Measurements from ENCODE around the gene RPLP2.

Gene RPLP2

DNA sequence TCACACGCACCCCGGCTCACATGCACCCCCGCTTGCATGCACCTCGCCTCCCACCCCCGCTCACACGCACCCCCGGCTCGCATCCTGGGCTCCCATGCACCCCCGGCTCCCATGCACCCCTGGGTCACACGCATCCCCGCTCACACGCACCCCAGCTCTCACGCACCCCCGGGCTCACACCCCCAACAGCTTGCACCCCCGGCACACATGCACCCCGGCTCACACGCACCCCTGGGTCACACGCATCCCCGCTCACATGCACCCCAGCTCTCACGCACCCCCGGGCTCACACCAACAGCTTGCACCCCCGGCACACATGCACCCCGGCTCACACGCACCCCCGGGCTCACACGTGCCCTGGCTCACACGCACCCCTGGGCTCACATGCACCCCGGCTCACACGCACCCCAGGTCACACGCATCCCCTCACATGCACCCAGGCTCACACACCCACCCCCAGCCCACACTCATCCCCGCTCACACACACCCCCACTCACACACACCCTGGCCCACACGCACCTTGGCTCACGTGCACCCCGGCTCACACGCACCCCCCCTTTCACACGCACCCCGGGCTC lies 49.1 kb downstream of the RPLP2 start:
- TF ChIP-seq, protein P1, sequence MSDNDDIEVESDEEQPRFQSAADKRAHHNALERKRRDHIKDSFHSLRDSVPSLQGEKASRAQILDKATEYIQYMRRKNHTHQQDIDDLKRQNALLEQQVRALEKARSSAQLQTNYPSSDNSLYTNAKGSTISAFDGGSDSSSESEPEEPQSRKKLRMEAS (IDR thresholded peaks at IDR 0.05; ENCODE audit: low read depth, low read length): no peak
- H3K4me3 ChIP-seq (ENCODE audit: low read depth, low read length): no peak overlapping the region
- DNase-seq (ENCODE audit: low read depth): no peak

DNA sequence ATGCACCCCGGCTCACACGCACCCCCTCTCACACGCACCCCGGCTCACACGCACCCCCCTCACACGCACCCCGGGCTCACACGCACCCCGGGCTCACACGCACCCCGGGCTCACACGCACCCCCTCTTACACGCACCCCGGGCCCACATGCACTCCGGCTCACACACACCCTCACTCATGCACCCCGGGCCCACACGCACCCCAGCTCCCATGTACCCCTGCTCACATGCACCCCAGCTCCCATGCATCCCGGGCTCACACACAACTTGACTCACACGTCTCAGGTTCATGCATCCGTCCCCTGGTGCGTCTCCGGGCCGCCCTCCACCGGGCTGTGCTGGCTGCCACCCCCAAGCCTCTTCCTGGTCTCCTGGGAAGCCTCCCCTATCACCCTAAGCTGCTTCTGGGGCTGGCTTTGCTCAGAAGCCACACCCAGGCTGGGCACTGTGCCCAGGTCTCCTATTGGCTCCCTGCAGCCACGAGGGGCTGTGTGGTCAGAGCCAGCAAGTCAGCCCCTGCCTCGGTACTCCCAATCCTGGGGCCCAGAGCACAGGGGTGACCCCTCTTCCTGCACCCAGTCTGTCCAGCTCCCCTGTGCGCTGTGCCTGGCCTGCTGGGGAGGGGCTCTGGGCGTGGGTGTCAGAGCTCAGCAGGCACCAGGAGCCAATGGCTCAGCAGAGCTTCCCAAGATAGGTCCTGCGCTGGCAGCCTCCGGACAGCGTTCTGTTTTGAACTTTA lies 49.8 kb downstream of the RPLP2 start:
- H3K4me3 ChIP-seq (ENCODE audit: low read depth, low read length): no peak overlapping the region
- DNase-seq (ENCODE audit: low read depth): no peak
- TF ChIP-seq, protein P2, sequence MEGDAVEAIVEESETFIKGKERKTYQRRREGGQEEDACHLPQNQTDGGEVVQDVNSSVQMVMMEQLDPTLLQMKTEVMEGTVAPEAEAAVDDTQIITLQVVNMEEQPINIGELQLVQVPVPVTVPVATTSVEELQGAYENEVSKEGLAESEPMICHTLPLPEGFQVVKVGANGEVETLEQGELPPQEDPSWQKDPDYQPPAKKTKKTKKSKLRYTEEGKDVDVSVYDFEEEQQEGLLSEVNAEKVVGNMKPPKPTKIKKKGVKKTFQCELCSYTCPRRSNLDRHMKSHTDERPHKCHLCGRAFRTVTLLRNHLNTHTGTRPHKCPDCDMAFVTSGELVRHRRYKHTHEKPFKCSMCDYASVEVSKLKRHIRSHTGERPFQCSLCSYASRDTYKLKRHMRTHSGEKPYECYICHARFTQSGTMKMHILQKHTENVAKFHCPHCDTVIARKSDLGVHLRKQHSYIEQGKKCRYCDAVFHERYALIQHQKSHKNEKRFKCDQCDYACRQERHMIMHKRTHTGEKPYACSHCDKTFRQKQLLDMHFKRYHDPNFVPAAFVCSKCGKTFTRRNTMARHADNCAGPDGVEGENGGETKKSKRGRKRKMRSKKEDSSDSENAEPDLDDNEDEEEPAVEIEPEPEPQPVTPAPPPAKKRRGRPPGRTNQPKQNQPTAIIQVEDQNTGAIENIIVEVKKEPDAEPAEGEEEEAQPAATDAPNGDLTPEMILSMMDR (IDR thresholded peaks at IDR 0.05; ENCODE audit: low read depth, low read length): no peak
- TF ChIP-seq, protein P1 (IDR thresholded peaks at IDR 0.05; ENCODE audit: low read depth, low read length): no peak
- TF ChIP-seq POLR2A (IDR thresholded peaks at IDR 0.05; ENCODE audit: extremely low read depth, insufficient read length): no peak
- TF ChIP-seq MYC (IDR thresholded peaks at IDR 0.05; ENCODE audit: low read depth, low read length): no peak

DNA sequence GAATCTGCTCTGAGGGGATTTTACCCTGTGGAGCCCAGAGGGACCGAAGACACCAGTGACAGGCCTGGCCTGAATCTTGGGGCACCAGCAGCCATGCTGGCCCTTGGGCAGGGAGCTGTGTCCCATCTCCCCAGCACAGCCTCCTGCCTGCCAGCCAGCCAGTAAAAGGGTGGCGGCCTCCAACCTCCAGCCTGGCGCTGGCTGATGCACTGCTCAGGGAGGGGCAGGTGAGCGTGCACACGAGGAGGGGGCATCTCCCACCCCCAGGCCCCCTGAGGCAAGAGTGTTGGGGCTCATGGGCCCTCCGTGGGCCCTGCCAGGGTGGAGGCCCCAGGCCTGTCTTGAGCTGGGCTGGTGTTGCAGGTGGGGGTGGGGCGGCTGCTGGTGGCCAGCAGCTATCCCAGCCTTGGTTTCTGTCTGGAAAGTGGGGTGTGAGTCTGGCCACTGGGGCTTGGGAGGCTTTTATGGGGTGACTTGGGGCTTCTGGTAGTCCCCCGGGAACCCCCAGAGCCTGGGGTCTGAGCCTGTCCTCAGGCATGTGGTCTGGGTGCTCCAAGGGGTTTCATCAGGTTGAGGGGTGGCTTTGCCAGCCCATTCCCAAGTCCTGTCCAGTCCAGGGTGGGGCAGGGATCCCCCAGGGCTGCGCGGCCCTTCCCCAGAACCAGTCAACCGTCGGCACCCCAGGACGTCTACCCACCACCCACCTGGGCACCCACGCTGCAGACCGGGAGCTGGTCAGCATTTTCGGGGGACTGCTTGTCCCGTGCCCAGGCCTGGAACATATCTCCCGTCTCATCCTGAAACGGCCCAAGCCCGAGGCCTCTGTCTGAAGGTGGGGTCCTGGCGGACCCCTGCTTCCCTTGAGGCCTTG lies 50.7 kb downstream of the RPLP2 start:
- no peak for DNase-seq (ENCODE audit: low read depth)
- no peak for TF ChIP-seq POLR2A (IDR thresholded peaks at IDR 0.05; ENCODE audit: extremely low read depth, insufficient read length)
- TF ChIP-seq, protein P1 (IDR thresholded peaks at IDR 0.05; ENCODE audit: low read depth, low read length): no peak
- TF ChIP-seq MYC (IDR thresholded peaks at IDR 0.05; ENCODE audit: low read depth, low read length): no peak
- TF ChIP-seq, protein P2 (IDR thresholded peaks at IDR 0.05; ENCODE audit: low read depth, low read length): no peak
- no peak overlapping the region for H3K4me3 ChIP-seq (ENCODE audit: low read depth, low read length)

GRCh38 chr11:861105-861479 lies 51.3 kb downstream of the RPLP2 start:
- peak; percentile 66 for DNase-seq (ENCODE audit: low read depth)
- TF ChIP-seq, protein P1 (IDR thresholded peaks at IDR 0.05; ENCODE audit: low read depth, low read length): peak; percentile 44
- TF ChIP-seq, protein P2 (IDR thresholded peaks at IDR 0.05; ENCODE audit: low read depth, low read length): no peak
- TF ChIP-seq POLR2A (IDR thresholded peaks at IDR 0.05; ENCODE audit: extremely low read depth, insufficient read length) (no peak), MYC (IDR thresholded peaks at IDR 0.05; ENCODE audit: low read depth, low read length) (peak; percentile 42; the same call in 1 of the 2 replicates)
- H3K4me3 ChIP-seq (ENCODE audit: low read depth, low read length): no peak overlapping the region

DNA sequence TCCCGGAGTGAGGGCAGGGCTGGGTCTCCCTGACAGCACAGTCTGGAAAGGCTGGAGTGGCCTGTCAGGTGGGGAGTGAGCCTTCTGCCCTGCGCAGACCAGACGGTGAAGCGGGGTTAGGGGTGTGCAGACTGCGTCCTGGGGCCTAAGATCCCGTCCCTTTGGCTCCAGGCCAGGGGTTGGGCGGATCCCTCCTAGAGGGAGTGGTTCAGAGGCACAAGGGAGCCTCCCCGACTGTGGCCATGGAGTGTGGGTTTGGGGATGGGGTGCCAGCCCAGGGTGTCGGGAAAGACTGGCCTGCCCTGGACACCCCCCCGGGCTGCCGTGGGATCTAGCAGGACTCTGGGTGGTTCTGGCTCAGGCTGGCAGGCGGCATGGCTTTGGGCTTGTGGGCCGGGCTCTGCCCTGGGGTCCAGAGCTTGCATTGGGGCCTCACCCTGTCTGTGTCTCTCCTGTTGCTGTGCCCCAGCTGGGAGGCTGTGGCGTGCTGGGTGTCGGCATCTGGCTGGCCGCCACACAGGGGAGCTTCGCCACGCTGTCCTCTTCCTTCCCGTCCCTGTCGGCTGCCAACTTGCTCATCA lies 52.4 kb downstream of the RPLP2 start:
- H3K4me3 ChIP-seq (ENCODE audit: low read depth, low read length): no peak overlapping the region
- no peak for DNase-seq (ENCODE audit: low read depth)
- TF ChIP-seq, protein P2 (IDR thresholded peaks at IDR 0.05; ENCODE audit: low read depth, low read length): no peak
- TF ChIP-seq POLR2A (IDR thresholded peaks at IDR 0.05; ENCODE audit: extremely low read depth, insufficient read length): no peak
- TF ChIP-seq, protein P1 (IDR thresholded peaks at IDR 0.05; ENCODE audit: low read depth, low read length): no peak
- no peak for TF ChIP-seq MYC (IDR thresholded peaks at IDR 0.05; ENCODE audit: low read depth, low read length)

Measured in NB4 (cell line).